Measurements from ENCODE around the gene WDFY4. TPM values are rescaled to one million over a fixed set of nuclear protein-coding genes. Genes with fewer than 3 reads are reported as not detected.

The WDFY4 gene
- total and polyA plus RNA-seq, 2 of the 4 experiments (the other 2 are of a cell fraction): not detected

DNA sequence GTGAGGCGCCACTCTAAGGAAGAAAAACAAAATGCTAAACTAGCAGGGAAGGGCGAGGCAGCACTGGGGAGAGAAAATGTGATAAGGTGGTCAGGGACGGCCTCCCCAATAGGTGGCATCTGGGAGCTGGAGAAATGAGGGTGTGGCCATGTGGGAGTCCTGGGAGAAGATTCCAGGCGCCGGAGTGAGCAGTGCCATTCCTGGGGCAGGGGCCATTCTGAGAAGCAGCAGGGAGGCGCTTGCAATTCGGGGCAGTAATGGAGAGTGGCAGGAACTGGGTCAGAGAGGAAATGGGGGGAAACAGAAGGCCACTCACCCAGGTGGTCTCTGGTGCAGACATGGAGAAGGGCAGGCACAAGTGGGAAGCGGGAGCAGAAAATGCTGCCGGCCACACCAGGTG lies 316.7 kb downstream of the WDFY4 start:
- TF ChIP-seq BHLHE40 (IDR thresholded peaks at IDR 0.05; ENCODE audit: low read depth, low read length): no peak
- no peak for TF ChIP-seq RCOR1 (IDR thresholded peaks at IDR 0.05; ENCODE audit: insufficient replicate concordance, low read length)
- TF ChIP-seq POLR2A (IDR thresholded peaks at IDR 0.05; ENCODE audit: low read depth, low read length): no peak
- TF ChIP-seq, protein P1, sequence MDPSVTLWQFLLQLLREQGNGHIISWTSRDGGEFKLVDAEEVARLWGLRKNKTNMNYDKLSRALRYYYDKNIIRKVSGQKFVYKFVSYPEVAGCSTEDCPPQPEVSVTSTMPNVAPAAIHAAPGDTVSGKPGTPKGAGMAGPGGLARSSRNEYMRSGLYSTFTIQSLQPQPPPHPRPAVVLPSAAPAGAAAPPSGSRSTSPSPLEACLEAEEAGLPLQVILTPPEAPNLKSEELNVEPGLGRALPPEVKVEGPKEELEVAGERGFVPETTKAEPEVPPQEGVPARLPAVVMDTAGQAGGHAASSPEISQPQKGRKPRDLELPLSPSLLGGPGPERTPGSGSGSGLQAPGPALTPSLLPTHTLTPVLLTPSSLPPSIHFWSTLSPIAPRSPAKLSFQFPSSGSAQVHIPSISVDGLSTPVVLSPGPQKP (IDR thresholded peaks at IDR 0.05; ENCODE audit: borderline replicate concordance, low read depth, low read length): no peak
- no peak for TF ChIP-seq NFE2L2 (IDR thresholded peaks at IDR 0.05; ENCODE audit: low read depth, low read length)
- no peak for TF ChIP-seq SMC3 (IDR thresholded peaks at IDR 0.05; ENCODE audit: low read depth, low read length)
- TF ChIP-seq CHD1 (IDR thresholded peaks at IDR 0.05; ENCODE audit: low read depth, low read length): no peak
- TF ChIP-seq RFX5 (IDR thresholded peaks at IDR 0.05; ENCODE audit: low read depth, low read length): no peak
- no peak for TF ChIP-seq MAZ (IDR thresholded peaks at IDR 0.05; ENCODE audit: borderline replicate concordance, low read depth, low read length)
- TF ChIP-seq, protein P2, sequence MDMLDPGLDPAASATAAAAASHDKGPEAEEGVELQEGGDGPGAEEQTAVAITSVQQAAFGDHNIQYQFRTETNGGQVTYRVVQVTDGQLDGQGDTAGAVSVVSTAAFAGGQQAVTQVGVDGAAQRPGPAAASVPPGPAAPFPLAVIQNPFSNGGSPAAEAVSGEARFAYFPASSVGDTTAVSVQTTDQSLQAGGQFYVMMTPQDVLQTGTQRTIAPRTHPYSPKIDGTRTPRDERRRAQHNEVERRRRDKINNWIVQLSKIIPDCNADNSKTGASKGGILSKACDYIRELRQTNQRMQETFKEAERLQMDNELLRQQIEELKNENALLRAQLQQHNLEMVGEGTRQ (IDR thresholded peaks at IDR 0.05; ENCODE audit: low read depth, low read length): no peak
- TF ChIP-seq CEBPB (IDR thresholded peaks at IDR 0.05; ENCODE audit: low read depth, low read length): no peak
- TF ChIP-seq, protein P3, sequence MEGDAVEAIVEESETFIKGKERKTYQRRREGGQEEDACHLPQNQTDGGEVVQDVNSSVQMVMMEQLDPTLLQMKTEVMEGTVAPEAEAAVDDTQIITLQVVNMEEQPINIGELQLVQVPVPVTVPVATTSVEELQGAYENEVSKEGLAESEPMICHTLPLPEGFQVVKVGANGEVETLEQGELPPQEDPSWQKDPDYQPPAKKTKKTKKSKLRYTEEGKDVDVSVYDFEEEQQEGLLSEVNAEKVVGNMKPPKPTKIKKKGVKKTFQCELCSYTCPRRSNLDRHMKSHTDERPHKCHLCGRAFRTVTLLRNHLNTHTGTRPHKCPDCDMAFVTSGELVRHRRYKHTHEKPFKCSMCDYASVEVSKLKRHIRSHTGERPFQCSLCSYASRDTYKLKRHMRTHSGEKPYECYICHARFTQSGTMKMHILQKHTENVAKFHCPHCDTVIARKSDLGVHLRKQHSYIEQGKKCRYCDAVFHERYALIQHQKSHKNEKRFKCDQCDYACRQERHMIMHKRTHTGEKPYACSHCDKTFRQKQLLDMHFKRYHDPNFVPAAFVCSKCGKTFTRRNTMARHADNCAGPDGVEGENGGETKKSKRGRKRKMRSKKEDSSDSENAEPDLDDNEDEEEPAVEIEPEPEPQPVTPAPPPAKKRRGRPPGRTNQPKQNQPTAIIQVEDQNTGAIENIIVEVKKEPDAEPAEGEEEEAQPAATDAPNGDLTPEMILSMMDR (conservative IDR thresholded peaks at IDR 0.05; ENCODE audit: low read depth, low read length): no peak
- no peak for TF ChIP-seq MXI1 (IDR thresholded peaks at IDR 0.05; ENCODE audit: borderline replicate concordance, low read depth, low read length)
- TF ChIP-seq MAFK (IDR thresholded peaks at IDR 0.05; ENCODE audit: low read depth, low read length): no peak
- TF ChIP-seq RAD21 (IDR thresholded peaks at IDR 0.05; ENCODE audit: low read length): no peak
- TF ChIP-seq FOS (IDR thresholded peaks at IDR 0.05; ENCODE audit: low read depth, low read length): no peak
- no peak for DNase-seq
- Histone ChIP-seq H3K36me3 (ENCODE audit: control insufficient read depth, insufficient read depth, low read length) (no peaks in the 10 kb centered on the region), H2AK5ac (ENCODE audit: low read depth, low read length) (no peak overlapping the region), H2BK20ac (ENCODE audit: low read depth, low read length) (no peak overlapping the region), H3K4me1 (ENCODE audit: control insufficient read depth, insufficient read depth, low read length) (no peaks in the 10 kb centered on the region), H3K14ac (replicated peaks; ENCODE audit: low read depth, low read length) (no peak overlapping the region), H4K8ac (ENCODE audit: low read depth in 2 of 2, low read length in 2 of 2) (no peak overlapping the region), H3K27me3 (ENCODE audit: control insufficient read depth, insufficient read depth, low read length) (peaks cover 15% of the 10 kb centered on the region), H4K91ac (ENCODE audit: insufficient read depth, low read depth, low read length) (no peak overlapping the region), H4K5ac (ENCODE audit: low read depth, low read length) (no peak overlapping the region), H2BK15ac (ENCODE audit: low read depth, low read length) (no peak overlapping the region), H3K4me2 (ENCODE audit: low read depth, low read length) (no peak overlapping the region), H3K9me3 (ENCODE audit: control insufficient read depth, insufficient read depth, low read length) (no peaks in the 10 kb centered on the region), H3K79me1 (ENCODE audit: low read depth in 1 of 2, low read length in 2 of 2) (no peaks in the 10 kb centered on the region), H3K23ac (ENCODE audit: low read depth, low read length) (no peak overlapping the region), H3K9ac (ENCODE audit: low read depth, low read length) (no peak overlapping the region), H2AFZ (replicated peaks; ENCODE audit: low read length, poor library complexity) (no peak overlapping the region), H3K18ac (ENCODE audit: low read depth, low read length) (no peak overlapping the region), H4K20me1 (ENCODE audit: insufficient read depth, low read length) (no peaks in the 10 kb centered on the region), H3K56ac (ENCODE audit: extremely low read depth, insufficient read depth, low read length) (no peak overlapping the region), H3K9me1 (ENCODE audit: insufficient read depth, low read length) (no peaks in the 10 kb centered on the region), H3K27ac (ENCODE audit: insufficient read depth, low read length) (no peak overlapping the region), H2BK5ac (ENCODE audit: low read depth, low read length, poor library complexity, severe bottlenecking) (no peak overlapping the region), H3K4me3 (ENCODE audit: insufficient read depth, low read depth, low read length) (no peak overlapping the region), H3K4ac (ENCODE audit: low read depth, low read length) (no peak overlapping the region), H2BK120ac (ENCODE audit: low read depth, low read length) (no peak overlapping the region), H2AK9ac (replicated peaks; ENCODE audit: low read depth, low read length, poor library complexity) (no peak overlapping the region)
- 58% methylated on average over 3 of the region's 9 CpGs; no CpG with 5 or more reads in 1 of the 2 experiments for WGBS, 2 experiments (ENCODE audit: extremely low coverage in 2 of 2, insufficient read length in 1 of 2)
- POLR2A ChIA-PET (ENCODE audit: unreplicated experiment): no interaction called here
- in situ Hi-C loops (cut with MboI; ENCODE audit: low sequenced_read_pairs): no loop called here
- CTCF ChIA-PET: no interaction called here
- ATAC-seq (ENCODE audit: low read depth): no peak
- intact Hi-C loops (cut with micrococcal nuclease): no loop called here
- dilution Hi-C loops (cut with HindIII; ENCODE audit: low sequenced_read_pairs, unreplicated experiment): no loop called here
- no TSS peak for BruUV-seq (replicated peaks)

All from IMR-90 (cell line).